PC-3 (cell line): ENCODE data around the gene KCNQ1. TPM values are rescaled to one million over a fixed set of nuclear protein-coding genes. Genes with fewer than 3 reads are reported as not detected.

Experiments
- ATAC-seq: fragments of 200-7000 bp; cut with Tn5 transposase; 2 replicates; pipeline ENCODE4 v1.9.1; 2020; ENCODE audit warnings: mild to moderate bottlenecking, moderate library complexity
- BruUV-seq: library from RNA; stranded (reverse); fragments of 400-500 nt; replicated peaks from 2 replicates; lab custom pipeline; 2021; lab: Mats Ljungman, UMichigan
- CTCF ChIA-PET: fragments of 300-600 bp; sonication (Branson Sonifier 250); formaldehyde crosslinking; loops from one replicate; lab custom pipeline; 2022; ENCODE audit warnings: antibody characterized with exemption; lab: Charles Lee
- POLR2A ChIA-PET: fragments of 300-600 bp; sonication (Branson Sonifier 250); formaldehyde crosslinking; loops from one replicate; lab custom pipeline; 2022; ENCODE audit warnings: antibody characterized with exemption; ENCODE audit not compliant: unreplicated experiment; lab: Charles Lee
- DNase-seq: peaks from one replicate; pipeline ENCODE4 v3.0.0-alpha.2; 2015
- H2AFZ ChIP-seq: fragments of 300-600 bp; sonication (generic); 2 replicates; pipeline ENCODE4 v1.6.0; 2016; ENCODE audit warnings: antibody characterized with exemption, low read length
- H3F3A ChIP-seq: fragments of 300-600 bp; sonication (generic); one replicate; pipeline ENCODE4 v1.6.0; 2017; ENCODE audit warnings: antibody characterized with exemption, low read length, control low read depth, mild to moderate bottlenecking; ENCODE audit not compliant: unreplicated experiment
- H3K27ac ChIP-seq: fragments of 300-600 bp; sonication (generic); 2 replicates; pipeline ENCODE4 v1.5.1; 2016; ENCODE audit warnings: mild to moderate bottlenecking, low read length
- H3K27me3 ChIP-seq: fragments of 300-600 bp; sonication (generic); 2 replicates; pipeline ENCODE4 v1.6.1; 2016; ENCODE audit warnings: low read length, mixed read lengths
- H3K36me3 ChIP-seq: fragments of 300-600 bp; sonication (generic); 2 replicates; pipeline ENCODE4 v1.6.1; 2016; ENCODE audit warnings: low read depth, mixed run types, low read length, mixed read lengths
- H3K4me1 ChIP-seq: fragments of 300-600 bp; sonication (generic); 2 replicates; pipeline ENCODE4 v1.5.1; 2016; ENCODE audit warnings: low read length; ENCODE audit not compliant: insufficient read depth
- H3K4me2 ChIP-seq: fragments of 300-600 bp; sonication (generic); 2 replicates; pipeline ENCODE4 v1.6.0; 2016; ENCODE audit warnings: low read length
- H3K4me3 ChIP-seq: fragments of 300-600 bp; sonication (generic); 2 replicates; pipeline ENCODE4 v1.5.1; 2016; ENCODE audit warnings: mild to moderate bottlenecking, low read length, mixed read lengths
- H3K79me2 ChIP-seq: fragments of 300-600 bp; sonication (generic); 2 replicates; pipeline ENCODE4 v1.6.1; 2017; ENCODE audit warnings: low read length, mixed read lengths
- H3K9ac ChIP-seq: fragments of 300-600 bp; sonication (generic); 2 replicates; pipeline ENCODE4 v1.6.0; 2016; ENCODE audit warnings: mild to moderate bottlenecking, low read length
- H3K9me2 ChIP-seq: fragments of 300-600 bp; sonication (generic); replicated peaks from 2 replicates; pipeline ENCODE4 v1.6.1; 2016; ENCODE audit warnings: mixed run types, low read length, mixed read lengths
- H3K9me3 ChIP-seq: fragments of 300-600 bp; sonication (generic); 2 replicates; pipeline ENCODE4 v1.6.1; 2016; ENCODE audit warnings: low read length, mixed read lengths
- H4K20me1 ChIP-seq: fragments of 300-600 bp; sonication (generic); 2 replicates; pipeline ENCODE4 v1.6.1; 2016; ENCODE audit warnings: low read length, mixed read lengths
- EZH2 ChIP-seq: fragments of 300-600 bp; sonication (generic); IDR thresholded peaks from one replicate; pipeline ENCODE4 v1.6.1; 2017; ENCODE audit warnings: antibody characterized with exemption, mild to moderate bottlenecking, low read length; ENCODE audit not compliant: unreplicated experiment
- EZH2phosphoT487 ChIP-seq: fragments of 300-600 bp; sonication (generic); IDR thresholded peaks from 2 replicates; pipeline ENCODE4 v1.6.1; 2018; ENCODE audit warnings: mild to moderate bottlenecking, antibody characterized with exemption, low read length, borderline replicate concordance
- intact Hi-C: fragments of 100-400 bp; cut with micrococcal nuclease; formaldehyde crosslinking; loops from 2 replicates; pipeline ENCODE4 v1.9.0; 2023
- total RNA-seq: library from RNA; depleted of rRNA; stranded (reverse); fragments of >200 nt; gene quantifications from 2 replicates; pipeline ENCODE4 v1.2.3, GENCODE V29; 2014
- TF ChIP-seq, protein P1 (sequence below): fragments of 300-600 bp; sonication (generic); conservative IDR thresholded peaks from 2 replicates; pipeline ENCODE4 v1.5.1; 2017; ENCODE audit warnings: antibody characterized with exemption, low read depth, mild to moderate bottlenecking, low read length

Gene KCNQ1
- total RNA-seq, 1 experiment from 2014 or later, result 0.40 TPM

DNA sequence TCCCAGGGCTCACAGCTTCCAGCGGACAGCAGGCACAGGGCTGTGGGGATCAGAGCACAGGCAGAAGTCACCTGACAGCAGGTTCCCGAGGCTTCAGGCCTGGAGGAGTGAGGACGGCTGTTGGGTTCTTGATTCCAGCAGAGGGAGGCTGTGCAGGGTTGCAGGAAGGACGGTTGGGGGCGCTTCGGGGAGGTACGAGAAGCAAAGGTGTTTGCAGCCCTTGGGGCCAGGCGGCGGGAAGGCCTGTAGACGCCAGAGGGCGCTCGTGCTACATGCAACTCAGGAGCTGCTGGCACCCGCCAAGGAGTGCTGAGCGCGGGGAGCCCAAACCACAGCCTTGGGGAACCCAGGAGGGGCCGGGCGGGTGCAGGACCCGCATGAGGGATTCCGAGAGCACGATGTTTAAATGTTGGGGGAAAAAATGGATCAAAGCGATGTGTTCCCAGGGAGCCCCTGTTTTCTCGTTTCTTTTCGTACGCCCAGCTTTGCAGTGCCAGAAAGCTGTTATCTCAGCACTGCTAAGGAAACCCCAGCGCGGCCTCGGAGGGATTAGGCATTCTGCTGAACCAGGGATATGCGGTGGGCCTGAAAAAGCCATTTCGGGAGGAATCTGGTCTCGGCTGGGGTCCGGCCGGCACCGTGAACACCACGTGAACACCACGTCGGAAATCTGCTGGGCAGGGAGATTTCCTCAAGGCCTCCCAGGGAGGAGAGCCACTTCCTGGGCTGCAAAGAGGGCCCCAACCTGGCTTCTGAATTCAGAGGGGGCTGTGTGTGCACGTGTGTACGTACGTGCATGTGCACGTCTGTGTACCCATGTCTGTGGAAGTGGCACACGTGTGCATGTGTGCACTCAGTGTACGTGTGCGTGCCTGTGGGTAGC is 88.1 kb downstream of the KCNQ1 start:
- Histone ChIP-seq H3K4me2 (peak overlapping the region; percentile 92), H3K9ac (peak overlapping the region; percentile 81)

DNA sequence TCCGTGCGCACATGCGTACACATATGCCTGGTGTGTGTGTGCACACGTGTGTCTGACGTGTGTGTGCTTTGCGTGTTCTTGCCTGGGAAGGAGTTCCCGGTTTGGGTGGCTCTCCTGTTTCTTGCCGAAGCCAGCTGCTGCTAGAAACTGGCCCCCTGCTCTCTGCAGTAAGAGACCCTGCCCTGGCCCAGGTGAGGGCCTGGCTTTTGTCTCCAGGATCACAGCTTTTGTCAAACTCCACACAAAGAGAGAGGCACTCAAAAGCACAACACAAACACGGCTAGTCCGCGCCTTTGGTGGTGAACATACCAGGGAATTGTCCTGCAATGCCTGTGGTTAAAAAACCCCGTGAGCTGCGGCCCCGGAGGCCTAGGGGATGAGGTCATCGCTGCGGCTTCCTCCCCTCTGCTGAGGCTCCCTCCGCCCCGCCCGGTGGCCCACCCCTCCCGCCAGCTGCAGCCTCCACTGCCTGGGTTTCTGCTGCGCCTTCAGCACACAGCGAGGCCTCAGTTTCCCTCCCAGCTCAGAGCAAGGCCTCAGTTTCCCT is 88.9 kb downstream of the KCNQ1 start:
- BruUV-seq, result no TSS peak
- intact Hi-C loops, result loop anchor here (1.0 to 5.0 kb wide), 2 partner anchors 164 to 355 kb away; partner anchors contain the start of gene KCNQ1OT1
- no peaks in the 10 kb centered on the region for H3K9me2 ChIP-seq
- TF ChIP-seq EZH2phosphoT487 (no peak), EZH2 (no peak)
- TF ChIP-seq, protein P1, sequence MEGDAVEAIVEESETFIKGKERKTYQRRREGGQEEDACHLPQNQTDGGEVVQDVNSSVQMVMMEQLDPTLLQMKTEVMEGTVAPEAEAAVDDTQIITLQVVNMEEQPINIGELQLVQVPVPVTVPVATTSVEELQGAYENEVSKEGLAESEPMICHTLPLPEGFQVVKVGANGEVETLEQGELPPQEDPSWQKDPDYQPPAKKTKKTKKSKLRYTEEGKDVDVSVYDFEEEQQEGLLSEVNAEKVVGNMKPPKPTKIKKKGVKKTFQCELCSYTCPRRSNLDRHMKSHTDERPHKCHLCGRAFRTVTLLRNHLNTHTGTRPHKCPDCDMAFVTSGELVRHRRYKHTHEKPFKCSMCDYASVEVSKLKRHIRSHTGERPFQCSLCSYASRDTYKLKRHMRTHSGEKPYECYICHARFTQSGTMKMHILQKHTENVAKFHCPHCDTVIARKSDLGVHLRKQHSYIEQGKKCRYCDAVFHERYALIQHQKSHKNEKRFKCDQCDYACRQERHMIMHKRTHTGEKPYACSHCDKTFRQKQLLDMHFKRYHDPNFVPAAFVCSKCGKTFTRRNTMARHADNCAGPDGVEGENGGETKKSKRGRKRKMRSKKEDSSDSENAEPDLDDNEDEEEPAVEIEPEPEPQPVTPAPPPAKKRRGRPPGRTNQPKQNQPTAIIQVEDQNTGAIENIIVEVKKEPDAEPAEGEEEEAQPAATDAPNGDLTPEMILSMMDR, result no peak
- H3K27me3 ChIP-seq, result no peaks in the 10 kb centered on the region
- ChIA-PET POLR2A (no interaction called here), CTCF (interaction anchor here (0.5 to 3.0 kb wide), 7 partner anchors 8 to 397 kb away, joined by 3 to 40 read pairs (median 6); no protein-coding TSS in a partner anchor)
- no peaks in the 10 kb centered on the region for H4K20me1 ChIP-seq
- ATAC-seq, result peak; percentile 73
- peak overlapping the region; percentile 66 for H3K4me3 ChIP-seq
- peaks cover 20% of the 10 kb centered on the region for H3K4me1 ChIP-seq
- peak; percentile 93 for DNase-seq
- peak overlapping the region; percentile 84 for H2AFZ ChIP-seq
- H3K79me2 ChIP-seq, result no peaks in the 10 kb centered on the region
- peak overlapping the region; percentile 92 for H3K27ac ChIP-seq
- H3K36me3 ChIP-seq, result no peaks in the 10 kb centered on the region; the same call in 1 of the 2 replicates
- H3K9me3 ChIP-seq, result no peaks in the 10 kb centered on the region
- H3K9ac ChIP-seq, result peak overlapping the region; percentile 81
- peak overlapping the region; percentile 92 for H3K4me2 ChIP-seq
- no peaks in the 10 kb centered on the region for H3F3A ChIP-seq

More for the DNA sequence above, 88.1 kb downstream of the KCNQ1 start:
- intact Hi-C loops, result loop anchor here (1.0 to 5.0 kb wide), 3 partner anchors 164 to 397 kb away; partner anchors contain the start of gene KCNQ1OT1
- no peaks in the 10 kb centered on the region for H3F3A ChIP-seq
- BruUV-seq, result TSS peak; percentile 31
- no peak for TF ChIP-seq EZH2
- TF ChIP-seq, protein P1, result peak; percentile 97
- ATAC-seq (peak; percentile 56), DNase-seq (peak; percentile 93)
- H3K27me3 ChIP-seq, result no peaks in the 10 kb centered on the region
- peak overlapping the region; percentile 66 for H3K4me3 ChIP-seq
- peak overlapping the region; percentile 56; the same call in 1 of the 2 replicates for H2AFZ ChIP-seq
- POLR2A ChIA-PET, result no interaction called here
- H3K79me2 ChIP-seq, result no peaks in the 10 kb centered on the region
- no peaks in the 10 kb centered on the region; the same call in 1 of the 2 replicates for H3K36me3 ChIP-seq
- H4K20me1 ChIP-seq, result no peaks in the 10 kb centered on the region
- CTCF ChIA-PET, result interaction anchor here (0.5 to 3.0 kb wide), 7 partner anchors 9 to 391 kb away, joined by 3 to 40 read pairs (median 3); no protein-coding TSS in a partner anchor
- peaks cover 20% of the 10 kb centered on the region for H3K4me1 ChIP-seq
- H3K27ac ChIP-seq, result peak overlapping the region; percentile 92
- no peaks in the 10 kb centered on the region for H3K9me2 ChIP-seq
- H3K9me3 ChIP-seq, result no peaks in the 10 kb centered on the region
